GM20000 (cell line): ENCODE measurements around the gene TMEM214.

Source experiments
- DNase-seq: peaks from one replicate; pipeline ENCODE4 v3.0.0; 2012; ENCODE audit warnings: low spot score
- TF ChIP-seq, protein P1 (sequence below): IDR thresholded peaks from 2 replicates; pipeline ENCODE4 v1.5.1; 2012; ENCODE audit warnings: mild to moderate bottlenecking, control low read depth; ENCODE audit errors: extremely low read depth, missing control alignments

The TMEM214 gene

DNA sequence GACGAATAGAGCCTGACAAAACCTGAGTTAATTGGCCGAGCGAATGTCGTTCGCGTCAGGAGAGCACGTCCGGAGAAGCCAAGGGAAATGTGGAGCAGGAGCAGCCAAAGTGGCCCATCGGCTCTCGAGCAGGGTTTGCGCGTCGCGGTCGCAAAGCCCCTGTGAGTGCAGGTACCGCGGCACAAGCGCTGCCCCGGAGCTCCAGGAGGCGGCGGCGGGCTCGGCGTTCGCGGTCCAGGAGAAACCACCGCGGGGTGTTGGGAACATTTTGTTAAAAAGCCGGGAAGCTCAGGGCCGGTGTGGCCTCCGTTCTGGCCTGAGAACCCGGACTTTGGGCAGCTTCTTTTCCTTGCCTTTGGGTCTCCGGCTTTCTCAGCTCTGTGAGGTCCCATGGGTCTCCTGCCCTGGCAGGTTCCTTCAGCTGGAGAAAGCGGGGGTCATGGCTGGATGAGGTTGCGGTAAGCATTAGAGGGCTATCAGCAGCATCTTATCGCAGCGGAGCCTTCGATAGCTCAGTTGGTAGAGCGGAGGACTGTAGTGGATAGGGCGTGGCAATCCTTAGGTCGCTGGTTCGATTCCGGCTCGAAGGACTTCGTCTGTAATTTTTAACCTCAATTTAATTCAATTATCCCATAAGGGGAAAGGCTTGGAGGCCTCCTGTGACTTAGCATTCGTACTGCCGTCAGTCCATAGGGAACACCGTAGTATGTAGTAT, 17.7 kb downstream of the TMEM214 start:
- DNase-seq, result peak; percentile 90
- TF ChIP-seq, protein P1, sequence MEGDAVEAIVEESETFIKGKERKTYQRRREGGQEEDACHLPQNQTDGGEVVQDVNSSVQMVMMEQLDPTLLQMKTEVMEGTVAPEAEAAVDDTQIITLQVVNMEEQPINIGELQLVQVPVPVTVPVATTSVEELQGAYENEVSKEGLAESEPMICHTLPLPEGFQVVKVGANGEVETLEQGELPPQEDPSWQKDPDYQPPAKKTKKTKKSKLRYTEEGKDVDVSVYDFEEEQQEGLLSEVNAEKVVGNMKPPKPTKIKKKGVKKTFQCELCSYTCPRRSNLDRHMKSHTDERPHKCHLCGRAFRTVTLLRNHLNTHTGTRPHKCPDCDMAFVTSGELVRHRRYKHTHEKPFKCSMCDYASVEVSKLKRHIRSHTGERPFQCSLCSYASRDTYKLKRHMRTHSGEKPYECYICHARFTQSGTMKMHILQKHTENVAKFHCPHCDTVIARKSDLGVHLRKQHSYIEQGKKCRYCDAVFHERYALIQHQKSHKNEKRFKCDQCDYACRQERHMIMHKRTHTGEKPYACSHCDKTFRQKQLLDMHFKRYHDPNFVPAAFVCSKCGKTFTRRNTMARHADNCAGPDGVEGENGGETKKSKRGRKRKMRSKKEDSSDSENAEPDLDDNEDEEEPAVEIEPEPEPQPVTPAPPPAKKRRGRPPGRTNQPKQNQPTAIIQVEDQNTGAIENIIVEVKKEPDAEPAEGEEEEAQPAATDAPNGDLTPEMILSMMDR, result no peak

DNA sequence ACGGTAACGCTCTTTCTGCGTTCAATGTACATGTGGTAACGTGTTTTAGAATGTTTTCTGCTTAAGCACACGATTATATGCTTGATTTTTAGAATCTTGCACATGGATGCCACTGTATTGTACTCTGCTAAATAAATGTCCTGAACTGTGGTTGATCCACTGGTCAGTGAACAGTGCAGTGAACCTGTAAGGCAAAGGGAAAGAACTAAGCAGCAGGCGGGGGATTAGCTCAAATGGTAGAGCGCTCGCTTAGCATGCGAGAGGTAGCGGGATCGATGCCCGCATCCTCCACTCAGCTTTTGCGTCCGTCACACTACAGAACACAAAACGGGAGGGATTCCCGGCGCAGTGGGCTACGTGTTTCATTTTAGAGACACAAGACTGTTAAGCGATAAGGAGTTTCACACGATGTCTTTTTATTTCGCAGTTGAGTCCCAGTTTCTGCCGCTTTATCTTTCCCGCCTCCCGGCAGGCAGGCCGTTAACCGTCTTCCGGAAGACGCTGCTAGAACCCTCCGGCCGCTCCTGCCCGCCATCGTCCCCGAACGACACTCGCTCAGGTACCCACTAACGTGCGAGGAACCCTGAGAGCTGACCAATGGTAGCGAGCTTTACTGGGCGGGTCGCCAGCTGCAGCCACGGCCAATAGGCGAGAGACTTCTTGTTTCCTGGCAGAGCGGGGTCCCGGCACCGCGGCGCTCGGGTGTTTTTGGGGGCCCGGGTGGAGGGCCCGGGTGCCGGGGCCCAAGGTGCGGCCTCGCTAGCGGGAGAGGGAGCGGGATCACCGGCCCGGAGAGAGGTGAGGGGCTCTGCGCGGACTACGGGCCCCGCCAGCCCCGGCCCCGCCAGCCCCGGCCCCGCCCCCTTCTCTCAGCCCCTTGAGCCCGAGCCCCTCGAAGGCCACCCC, 18.5 kb downstream of the TMEM214 start, which contains the start of gene AGBL5:
TSS of gene AGBL5 (plus strand) at position 673 of the 906 bp plus-strand sequence. CDS start 1,291 bp downstream, outside the sequence.
- peak; percentile 100 for DNase-seq
- TF ChIP-seq, protein P1, result no peak

- TF ChIP-seq, protein P1, result no peak
- no peak for DNase-seq
These were observed 19.3 kb downstream of the TMEM214 start for GRCh38 chr2:27051902-27052645.

DNA sequence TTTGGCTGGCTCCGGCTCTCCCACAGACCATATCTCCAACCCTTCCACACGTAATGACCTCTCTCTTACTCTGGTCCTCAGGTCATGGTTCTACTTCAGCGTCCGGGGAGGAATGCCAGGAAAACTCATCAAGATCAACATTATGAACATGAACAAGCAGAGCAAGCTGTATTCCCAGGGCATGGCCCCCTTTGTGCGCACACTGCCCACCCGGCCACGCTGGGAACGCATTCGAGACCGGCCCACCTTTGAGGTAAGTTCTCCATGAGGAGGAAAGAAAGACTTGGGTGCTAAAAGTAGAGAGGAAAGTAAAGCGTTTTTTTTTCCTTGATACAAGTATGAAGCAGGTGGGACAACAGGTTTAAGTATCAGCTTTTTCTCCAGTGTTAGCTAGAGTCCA, 20.6 kb downstream of the TMEM214 start:
- no peak for DNase-seq
- TF ChIP-seq, protein P1, result no peak

GRCh38 chr2:27053776-27054175, 21.0 kb downstream of the TMEM214 start:
- DNase-seq, result no peak
- TF ChIP-seq, protein P1, result no peak

DNA sequence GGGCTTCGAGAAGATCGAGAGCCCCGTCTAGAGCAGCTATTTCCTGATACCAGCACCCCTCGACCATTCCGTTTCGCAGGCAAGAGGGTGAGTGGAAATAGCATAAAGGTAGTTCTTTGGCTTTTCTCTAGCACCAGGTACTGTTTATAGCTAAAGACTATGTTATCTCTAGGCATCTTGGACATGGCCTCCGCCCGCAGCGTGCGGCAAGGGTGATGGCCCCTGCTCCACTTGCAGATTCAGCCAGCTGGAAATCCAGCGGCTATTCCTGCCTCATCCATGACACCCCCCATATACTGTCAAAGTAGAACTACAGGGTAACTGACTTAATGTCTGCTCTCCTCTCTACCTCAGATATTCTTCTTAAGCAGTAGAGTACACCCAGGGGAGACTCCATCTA, 22.0 kb downstream of the TMEM214 start:
- no peak for DNase-seq
- TF ChIP-seq, protein P1, result no peak
